Stimulated activated CD4-positive, alpha-beta T cell treated with anti-CD3 and anti-CD28 coated beads, Interleukin-4, amount 100 ng/mL, for 24 hours (primary cell): ENCODE measurements around the gene FBXL14.
"Not testable (repeated sequence)": the region's sequence is repeated elsewhere in the genome, so short reads cannot be mapped to it uniquely, and the experiment has no call there.

Experiments used
- DNase-seq: peaks from one replicate; pipeline ENCODE4 v3.0.0-alpha.2; 2020

The FBXL14 gene

GRCh38 chr12:1619159-1619558, 24.8 kb upstream of the FBXL14 start:
- no peak for DNase-seq

DNA sequence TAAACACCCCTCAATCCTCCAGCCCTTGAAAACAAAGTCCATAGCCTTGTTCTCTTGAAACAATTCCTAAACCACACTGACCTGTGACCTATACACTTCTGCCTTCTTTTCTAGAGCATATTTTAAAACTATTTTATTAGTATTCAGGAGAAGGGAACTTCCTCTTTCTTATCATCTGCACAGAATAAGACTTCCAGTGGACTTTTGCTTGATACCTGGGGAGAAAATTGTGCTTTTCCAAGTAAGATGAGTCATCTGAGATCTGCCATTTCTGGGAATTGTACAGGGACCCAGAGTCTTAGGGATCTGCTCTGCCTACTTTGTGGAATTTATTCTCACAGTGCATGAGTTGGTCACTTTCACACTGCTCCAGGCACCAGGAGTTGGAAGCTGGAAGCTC, 24.1 kb upstream of the FBXL14 start:
- no peak for DNase-seq

DNA sequence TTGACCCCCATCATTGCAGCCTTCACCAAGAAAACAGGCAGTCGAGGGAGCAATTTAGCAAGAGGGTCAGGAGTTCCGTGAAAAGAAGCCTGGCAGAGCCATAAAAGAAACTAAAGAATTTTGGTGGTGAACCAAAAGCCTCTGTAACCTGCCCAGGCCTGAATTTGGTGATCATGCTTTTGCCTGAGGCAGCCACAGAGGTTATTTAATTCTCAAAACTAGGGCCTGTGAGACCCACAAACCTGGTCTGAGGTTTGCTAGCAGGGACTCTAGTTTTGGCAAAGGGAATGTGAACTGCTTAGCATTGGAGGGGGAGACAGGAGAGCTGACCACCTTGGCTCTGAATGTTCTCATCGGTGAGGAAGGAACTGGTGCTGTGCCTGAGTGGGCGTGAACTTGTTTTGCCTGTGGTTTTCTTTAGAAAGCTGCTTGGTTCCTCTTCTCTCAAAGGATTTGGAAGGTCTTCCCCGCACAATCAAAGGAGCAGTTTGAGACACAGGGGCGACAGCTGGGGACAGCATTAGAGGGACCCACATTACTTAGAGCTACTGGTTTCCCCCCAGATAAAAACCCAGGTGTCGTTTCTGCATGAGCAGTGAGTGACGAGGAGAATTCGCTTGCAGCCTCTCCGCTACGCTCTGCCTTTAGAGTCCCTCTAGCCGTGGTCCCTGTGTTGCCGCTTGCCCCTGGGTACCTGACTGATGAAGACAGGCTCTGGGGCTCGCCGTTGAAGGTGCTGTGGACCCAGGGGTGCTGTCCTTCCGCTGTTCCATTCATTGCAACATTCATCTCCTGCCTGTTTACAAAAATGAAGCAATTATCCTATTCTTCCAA, 22.1 kb upstream of the FBXL14 start:
- no peak for DNase-seq

GRCh38 chr12:1614360-1614759, 20.0 kb upstream of the FBXL14 start:
- DNase-seq = no peak

DNA sequence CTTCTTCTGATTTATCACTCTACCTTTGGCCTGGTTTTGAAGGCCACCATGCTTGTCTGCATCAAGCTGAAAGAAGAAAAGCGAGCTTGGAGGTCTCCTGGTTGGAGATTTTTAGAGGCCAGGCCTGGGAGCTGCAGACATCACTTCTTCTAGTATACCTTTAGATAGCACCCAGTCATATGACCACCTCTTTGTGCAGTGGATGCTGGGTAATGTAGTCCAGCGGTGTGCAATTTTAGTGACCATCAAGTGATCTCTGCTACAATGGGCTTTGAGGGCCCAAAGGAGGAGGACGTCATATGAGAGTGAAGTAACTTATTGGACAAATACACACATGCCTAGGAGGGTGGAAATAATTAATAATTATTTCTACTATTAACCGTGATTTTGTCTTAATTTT, 19.5 kb upstream of the FBXL14 start:
- no peak for DNase-seq

GRCh38 chr12:1611803-1612572, 17.6 kb upstream of the FBXL14 start:
- DNase-seq = no peak

GRCh38 chr12:1610072-1610643, 15.8 kb upstream of the FBXL14 start:
- no peak for DNase-seq

- no peak for DNase-seq
These were observed 14.3 kb upstream of the FBXL14 start for GRCh38 chr12:1608713-1609119.

DNA sequence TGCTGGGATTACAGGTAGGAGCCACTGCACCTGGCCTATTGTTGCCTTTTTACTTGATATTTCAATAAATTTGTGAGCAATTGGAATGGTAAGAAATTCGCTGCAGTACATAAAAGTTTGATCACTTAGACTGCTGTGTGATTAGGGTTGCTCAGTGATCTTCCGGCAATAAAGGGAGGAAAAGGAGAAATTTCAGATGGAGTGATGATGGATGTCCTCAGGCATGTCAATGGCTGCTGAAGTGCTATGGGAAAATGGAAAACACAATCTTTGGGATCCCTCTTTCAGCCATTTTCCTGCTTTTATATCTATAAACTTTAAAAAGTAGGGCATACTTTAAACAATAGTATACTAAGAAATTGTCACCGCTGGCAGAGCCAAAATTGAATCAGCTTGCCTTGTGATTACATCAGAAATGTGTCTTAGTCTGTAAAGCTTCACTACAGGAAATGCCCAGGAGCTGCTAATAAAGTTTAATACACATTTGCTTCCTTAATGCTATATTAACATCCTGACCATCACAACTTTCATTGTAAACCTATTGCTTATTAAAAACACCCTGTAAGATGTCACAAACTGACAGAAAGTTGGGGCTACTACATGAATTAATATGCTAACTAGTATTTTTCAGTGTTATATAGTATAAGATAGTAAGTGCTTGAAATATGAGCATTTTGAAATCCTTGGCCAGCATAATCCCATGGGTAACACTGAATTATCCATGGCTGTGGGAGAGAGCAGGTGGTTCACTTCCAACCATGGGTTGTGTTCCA, 13.7 kb upstream of the FBXL14 start:
- DNase-seq = no peak

- peak; percentile 82 for DNase-seq
These were observed 11.7 kb upstream of the FBXL14 start for GRCh38 chr12:1606021-1606622.

GRCh38 chr12:1605129-1606020, 11.0 kb upstream of the FBXL14 start:
- peak; percentile 58 for DNase-seq

- DNase-seq = no peak
These were observed 10.1 kb upstream of the FBXL14 start for GRCh38 chr12:1604464-1604863.

DNA sequence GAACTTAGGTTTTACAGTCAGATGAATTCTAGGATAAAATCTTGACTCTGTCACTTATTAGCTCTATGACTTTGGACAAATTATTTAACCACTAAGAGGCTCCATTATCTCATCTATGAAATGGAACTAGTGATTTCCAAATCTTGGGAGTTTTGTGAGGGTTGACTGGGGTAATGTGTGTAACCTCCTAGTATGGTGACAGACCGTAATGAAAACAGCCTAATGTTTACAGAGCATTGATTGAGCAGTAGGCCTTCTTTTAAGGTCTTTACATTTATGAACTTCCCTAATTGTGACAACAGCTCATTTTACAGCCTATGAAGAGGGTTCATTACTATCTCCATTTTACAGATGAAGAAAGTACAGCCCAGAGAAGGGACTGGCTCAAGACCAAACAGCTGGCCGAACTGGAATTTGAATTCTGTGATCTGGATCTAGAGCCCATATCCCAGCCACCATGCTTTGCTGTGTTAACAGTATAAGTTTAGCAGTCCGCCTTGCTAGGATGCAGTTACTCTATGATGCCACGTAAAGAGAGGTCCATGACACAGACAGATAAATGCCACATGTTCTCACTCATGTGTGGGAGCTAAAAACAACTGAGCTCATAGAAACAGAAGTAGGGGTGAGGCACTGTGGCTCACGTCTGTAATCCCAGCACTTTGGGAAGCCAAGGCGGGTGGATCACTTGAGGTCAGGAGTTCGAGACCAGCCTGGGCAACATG, 9.1 kb upstream of the FBXL14 start:
- no peak for DNase-seq

- not testable (repeated sequence) for DNase-seq
These were observed 8.3 kb upstream of the FBXL14 start for GRCh38 chr12:1602706-1603105.

DNA sequence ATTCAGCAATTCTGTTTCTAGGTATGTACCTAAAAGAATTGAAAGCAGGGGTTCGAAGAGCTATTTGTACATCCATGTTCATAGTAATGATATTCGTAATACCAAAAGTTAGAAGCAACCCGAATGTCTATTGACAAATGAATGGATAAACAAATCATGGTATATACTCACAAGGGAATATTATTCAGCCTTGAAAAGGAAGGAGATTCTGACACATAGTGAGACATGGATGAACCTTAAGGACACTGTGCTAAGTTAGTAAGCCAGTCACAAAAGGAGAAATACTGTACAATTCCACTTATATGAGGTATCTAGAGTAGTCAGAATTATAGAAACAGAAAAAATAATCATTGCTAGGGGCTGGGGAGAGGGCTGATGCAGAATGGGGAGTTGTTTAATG, 4.4 kb upstream of the FBXL14 start:
- no peak for DNase-seq

DNA sequence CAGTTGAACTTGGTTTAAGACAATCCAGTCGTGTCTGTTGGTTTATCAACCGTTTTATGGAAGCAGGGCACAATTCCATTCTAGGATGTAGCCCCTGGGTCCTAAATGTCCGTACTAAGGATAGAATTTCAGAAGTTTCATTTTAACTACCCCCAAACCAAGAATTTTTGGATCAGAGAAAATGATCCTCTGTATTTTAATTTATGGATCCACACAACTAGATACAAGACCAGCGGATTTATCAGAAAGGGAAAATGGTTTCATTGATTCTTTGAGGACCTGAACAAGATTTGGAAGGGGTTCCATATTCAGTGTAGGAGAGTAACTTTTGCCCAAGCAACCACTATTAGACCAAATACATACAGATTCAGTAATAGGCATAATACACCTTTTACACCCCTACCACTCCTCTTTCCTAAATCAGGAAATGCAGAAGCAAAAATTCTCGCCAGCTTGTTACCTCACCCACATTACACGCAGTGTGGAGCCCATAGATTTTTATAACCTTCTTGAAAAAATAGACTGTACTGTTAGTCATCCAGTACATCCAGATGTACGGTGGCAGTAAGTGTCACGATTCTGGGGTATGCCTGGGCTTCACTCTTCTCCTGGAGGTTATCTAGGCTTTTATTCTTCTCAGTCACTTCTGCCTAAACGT, 1.4 kb upstream of the FBXL14 start:
- DNase-seq = no peak

- peak; percentile 12 for DNase-seq
These were observed 713 bp upstream of the FBXL14 start for GRCh38 chr12:1595026-1595561.

GRCh38 chr12:1594006-1594260, 448 bp downstream of the FBXL14 start:
- DNase-seq = no peak

DNA sequence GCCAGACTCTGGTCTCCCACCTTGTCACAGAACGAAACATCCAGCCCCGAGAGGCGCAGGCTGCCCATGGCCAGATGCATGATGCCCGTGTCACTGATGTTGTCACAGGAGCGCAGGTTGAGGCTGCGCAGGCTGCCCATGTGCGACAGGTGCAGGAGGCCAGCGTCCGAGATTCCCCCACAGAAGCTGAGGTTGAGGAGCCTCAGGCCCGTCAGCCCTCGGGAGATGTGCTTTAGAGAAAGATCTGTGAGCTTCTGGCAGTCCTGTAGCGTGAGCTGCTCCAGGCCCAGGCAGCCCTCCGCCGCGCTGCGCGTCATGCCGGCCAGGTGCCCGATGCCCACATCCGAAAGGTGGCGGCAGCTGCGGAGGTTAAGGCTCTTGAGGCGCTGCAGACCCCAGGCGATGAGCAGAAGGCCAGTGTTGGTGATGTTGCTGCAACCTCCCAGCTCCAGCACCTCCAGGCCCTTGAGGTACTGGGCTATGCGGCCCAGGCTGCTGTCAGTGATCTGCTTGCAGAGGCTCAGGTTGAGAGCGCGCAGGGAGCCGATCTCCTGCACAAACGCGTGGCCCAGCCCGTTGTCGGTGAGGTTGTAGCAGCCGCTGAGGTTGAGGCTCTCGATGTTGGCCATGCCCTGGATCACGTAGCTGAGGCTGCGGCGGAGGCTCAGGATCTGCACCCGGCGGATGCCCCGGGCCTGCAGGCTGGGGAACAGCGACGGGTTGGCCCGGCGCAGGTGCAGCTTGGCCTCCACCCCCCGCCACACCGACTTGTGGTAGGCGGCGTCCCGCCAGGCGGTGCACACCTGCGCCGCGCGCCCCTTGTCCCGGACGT, 991 bp downstream of the FBXL14 start:
- DNase-seq = peak; percentile 48
